ENCODE measurements around the gene RSRC1. TPM values are rescaled to one million over a fixed set of nuclear protein-coding genes. Genes with fewer than 3 reads are reported as not detected.
"Not testable (repeated sequence)": the region's sequence is repeated elsewhere in the genome, so short reads cannot be mapped to it uniquely, and the experiment has no call there.

RSRC1 gene
- 29.6 TPM for polyA plus RNA-seq (2013, experiment 1 of 2)
- polyA plus RNA-seq (2013, experiment 2 of 2), result 28.4 TPM

DNA sequence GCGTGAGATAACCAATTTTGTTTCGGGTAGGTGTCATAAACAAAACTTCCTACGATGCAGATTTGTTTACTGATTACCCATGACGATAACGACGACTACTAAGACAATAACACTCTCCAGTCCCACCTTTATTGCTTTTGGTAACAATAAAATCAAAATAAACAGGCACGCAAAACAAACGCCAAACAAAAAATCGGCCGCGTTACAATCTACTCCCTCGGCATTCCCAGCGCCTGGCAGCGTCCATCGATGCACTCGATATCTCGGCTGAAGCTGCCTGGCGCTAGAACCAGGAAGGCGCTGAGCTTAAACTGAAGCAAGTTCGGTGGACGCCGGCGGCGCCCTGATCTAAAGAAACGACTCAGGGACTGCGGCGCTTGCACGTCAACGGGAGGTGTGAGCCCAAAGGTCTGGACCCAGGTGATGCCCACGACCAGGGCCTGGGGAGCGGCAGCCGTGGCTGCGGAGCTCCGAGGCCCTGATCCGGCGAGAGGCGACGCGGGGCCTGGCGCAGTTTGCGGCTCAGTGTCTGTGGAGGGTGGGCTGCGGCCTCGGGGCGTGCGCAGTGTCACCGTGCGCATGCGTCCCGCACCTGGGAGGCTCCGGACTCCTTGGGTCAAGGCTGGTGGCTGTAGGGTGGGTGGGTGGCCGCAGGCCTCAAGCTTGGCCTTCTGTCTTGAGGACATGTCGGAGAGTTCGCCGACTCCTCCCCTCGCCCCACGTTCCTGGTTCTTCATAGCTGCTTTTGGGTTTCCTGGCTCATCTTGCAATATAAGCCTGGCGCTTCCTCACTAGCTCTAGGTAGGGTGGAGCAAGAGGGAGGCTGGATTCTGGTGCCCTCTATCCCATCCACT is at the start of gene RSRC1:
Gene RSRC1 (plus strand): TSS at position 286 of the 854 bp plus-strand sequence. CDS start 12,016 bp downstream, outside the sequence.
- Histone ChIP-seq H3K4ac (ENCODE audit: low read depth, low read length) (no peak within 1 kb of the TSS), H4K5ac (ENCODE audit: low read length) (no peak within 1 kb of the TSS), H3K79me1 (ENCODE audit: low read length) (peaks cover 1% of the 10 kb centered on the region), H2AK5ac (ENCODE audit: low read length) (no peak within 1 kb of the TSS), H2BK15ac (replicated peaks; ENCODE audit: low read depth) (no peak within 1 kb of the TSS), H2BK120ac (ENCODE audit: low read depth, low read length) (no peak within 1 kb of the TSS), H3K4me1 (ENCODE audit: control insufficient read depth, low read depth, low read length) (no peaks in the 10 kb centered on the region), H3K27ac (ENCODE audit: low read depth, low read length) (peak within 1 kb of the TSS; percentile 84), H3K27me3 (ENCODE audit: insufficient read depth, low read length, poor library complexity) (peaks cover 2% of the 10 kb centered on the region), H3K23ac (ENCODE audit: low read length) (no peak within 1 kb of the TSS), H3K79me2 (ENCODE audit: control insufficient read depth, insufficient read depth, low read length) (peaks cover 2% of the 10 kb centered on the region), H3K36me3 (ENCODE audit: control insufficient read depth, insufficient read depth, low read length) (no peaks in the 10 kb centered on the region), H2BK5ac (ENCODE audit: low read length) (peak within 1 kb of the TSS; percentile 95), H3K4me3 (ENCODE audit: low read length) (peak within 1 kb of the TSS; percentile 98), H3K18ac (ENCODE audit: low read length) (no peak within 1 kb of the TSS), H3K9ac (ENCODE audit: low read length) (peak within 1 kb of the TSS; percentile 96), H3K4me2 (ENCODE audit: low read length) (peak within 1 kb of the TSS; percentile 64), H3K56ac (ENCODE audit: low read length) (peak within 1 kb of the TSS; percentile 95), H4K8ac (ENCODE audit: low read depth, low read length) (no peak within 1 kb of the TSS)
- peak; percentile 96 for DNase-seq
- WGBS (ENCODE audit: extremely low coverage, insufficient coverage, low lambda C conversion rate), result no CpG with 5 or more reads among the region's 57 CpGs

- not testable (repeated sequence) for H3K18ac ChIP-seq (ENCODE audit: low read length); H3K36me3 ChIP-seq (ENCODE audit: control insufficient read depth, insufficient read depth, low read length); H2BK120ac ChIP-seq (ENCODE audit: low read depth, low read length); H3K23ac ChIP-seq (ENCODE audit: low read length); H2BK15ac ChIP-seq (replicated peaks; ENCODE audit: low read depth); DNase-seq; H3K79me2 ChIP-seq (ENCODE audit: control insufficient read depth, insufficient read depth, low read length); H4K8ac ChIP-seq (ENCODE audit: low read depth, low read length); H3K27ac ChIP-seq (ENCODE audit: low read depth, low read length); H2BK5ac ChIP-seq (ENCODE audit: low read length); H3K4me3 ChIP-seq (ENCODE audit: low read length); H3K56ac ChIP-seq (ENCODE audit: low read length); H3K9ac ChIP-seq (ENCODE audit: low read length); H3K79me1 ChIP-seq (ENCODE audit: low read length); H2AK5ac ChIP-seq (ENCODE audit: low read length); H4K5ac ChIP-seq (ENCODE audit: low read length); H3K4me2 ChIP-seq (ENCODE audit: low read length); H3K27me3 ChIP-seq (ENCODE audit: insufficient read depth, low read length, poor library complexity); H3K4ac ChIP-seq (ENCODE audit: low read depth, low read length); H3K4me1 ChIP-seq (ENCODE audit: control insufficient read depth, low read depth, low read length)
- no CpG with 5 or more reads among the region's 2 CpGs for WGBS (ENCODE audit: extremely low coverage, insufficient coverage, low lambda C conversion rate)
These were observed 44.3 kb upstream of the RSRC1 start for GRCh38 chr3:158065574-158065973.

- H2BK5ac ChIP-seq (ENCODE audit: low read length), result no peak overlapping the region
- H3K36me3 ChIP-seq (ENCODE audit: control insufficient read depth, insufficient read depth, low read length), result no peaks in the 10 kb centered on the region
- H3K79me2 ChIP-seq (ENCODE audit: control insufficient read depth, insufficient read depth, low read length), result no peaks in the 10 kb centered on the region
- H3K4me3 ChIP-seq (ENCODE audit: low read length), result no peak overlapping the region
- H3K27me3 ChIP-seq (ENCODE audit: insufficient read depth, low read length, poor library complexity), result no peaks in the 10 kb centered on the region
- no peak overlapping the region for H4K8ac ChIP-seq (ENCODE audit: low read depth, low read length)
- no peak overlapping the region for H4K5ac ChIP-seq (ENCODE audit: low read length)
- H3K4me1 ChIP-seq (ENCODE audit: control insufficient read depth, low read depth, low read length), result no peaks in the 10 kb centered on the region
- H2AK5ac ChIP-seq (ENCODE audit: low read length), result no peak overlapping the region
- H3K9ac ChIP-seq (ENCODE audit: low read length), result no peak overlapping the region
- H3K23ac ChIP-seq (ENCODE audit: low read length), result no peak overlapping the region
- H3K18ac ChIP-seq (ENCODE audit: low read length), result no peak overlapping the region
- H3K4me2 ChIP-seq (ENCODE audit: low read length), result no peak overlapping the region
- H2BK120ac ChIP-seq (ENCODE audit: low read depth, low read length), result no peak overlapping the region
- H2BK15ac ChIP-seq (replicated peaks; ENCODE audit: low read depth), result no peak overlapping the region
- DNase-seq, result no peak
- H3K4ac ChIP-seq (ENCODE audit: low read depth, low read length), result no peak overlapping the region
- no peaks in the 10 kb centered on the region for H3K79me1 ChIP-seq (ENCODE audit: low read length)
- no peak overlapping the region for H3K56ac ChIP-seq (ENCODE audit: low read length)
- H3K27ac ChIP-seq (ENCODE audit: low read depth, low read length), result no peak overlapping the region
These were observed 37.1 kb upstream of the RSRC1 start for GRCh38 chr3:158072790-158073189.

DNA sequence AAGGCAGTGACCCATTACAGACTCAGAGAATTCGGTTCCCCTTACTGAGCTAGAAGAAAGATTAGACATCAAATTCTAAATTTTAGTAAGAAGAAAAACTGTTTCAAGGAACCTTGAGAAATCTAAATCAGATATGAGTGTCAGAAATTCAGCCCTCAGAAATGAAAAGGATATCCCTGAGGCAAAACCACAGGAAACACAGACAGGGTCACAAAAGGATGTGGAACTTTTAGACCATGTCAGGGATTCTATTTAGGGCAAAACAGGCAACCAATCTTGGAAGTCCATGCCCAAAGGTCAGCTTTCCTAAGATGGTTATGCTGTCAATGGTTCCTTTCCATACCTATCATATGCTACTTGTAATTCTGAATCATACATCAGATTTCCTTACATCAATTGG is 35.3 kb upstream of the RSRC1 start:
- DNase-seq, result no peak
- H3K36me3 ChIP-seq (ENCODE audit: control insufficient read depth, insufficient read depth, low read length), result no peaks in the 10 kb centered on the region

DNA sequence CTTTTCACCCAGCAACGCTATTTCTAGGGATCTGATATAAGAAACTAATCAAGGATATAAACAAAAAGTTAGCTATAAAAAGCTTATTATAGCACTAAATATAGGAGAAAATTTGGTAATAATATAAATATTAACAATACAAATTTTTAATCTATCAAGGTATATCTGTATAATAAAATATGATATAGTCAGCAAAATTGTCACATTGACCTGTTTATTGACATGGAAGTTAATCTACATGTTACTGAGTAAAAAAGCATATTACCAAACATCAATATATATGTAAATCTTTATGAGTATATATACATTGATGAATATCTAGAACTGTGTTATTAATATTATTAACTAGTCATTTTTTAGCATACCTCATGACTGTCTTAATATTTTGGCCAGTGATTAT is 30.3 kb upstream of the RSRC1 start:
- Histone ChIP-seq H3K4me1 (ENCODE audit: control insufficient read depth, low read depth, low read length) (no peaks in the 10 kb centered on the region), H2BK5ac (ENCODE audit: low read length) (no peak overlapping the region), H3K27ac (ENCODE audit: low read depth, low read length) (no peak overlapping the region), H3K36me3 (ENCODE audit: control insufficient read depth, insufficient read depth, low read length) (no peaks in the 10 kb centered on the region), H3K4ac (ENCODE audit: low read depth, low read length) (no peak overlapping the region), H3K56ac (ENCODE audit: low read length) (no peak overlapping the region), H2AK5ac (ENCODE audit: low read length) (no peak overlapping the region), H4K5ac (ENCODE audit: low read length) (no peak overlapping the region), H3K79me2 (ENCODE audit: control insufficient read depth, insufficient read depth, low read length) (no peaks in the 10 kb centered on the region), H2BK120ac (ENCODE audit: low read depth, low read length) (no peak overlapping the region), H3K79me1 (ENCODE audit: low read length) (no peaks in the 10 kb centered on the region), H3K27me3 (ENCODE audit: insufficient read depth, low read length, poor library complexity) (no peaks in the 10 kb centered on the region), H3K4me2 (ENCODE audit: low read length) (no peak overlapping the region), H3K4me3 (ENCODE audit: low read length) (no peak overlapping the region), H2BK15ac (replicated peaks; ENCODE audit: low read depth) (no peak overlapping the region), H4K8ac (ENCODE audit: low read depth, low read length) (no peak overlapping the region), H3K23ac (ENCODE audit: low read length) (no peak overlapping the region), H3K9ac (ENCODE audit: low read length) (no peak overlapping the region), H3K18ac (ENCODE audit: low read length) (no peak overlapping the region)
- no peak for DNase-seq
- WGBS (ENCODE audit: extremely low coverage, insufficient coverage, low lambda C conversion rate), result no CpG with 5 or more reads among the region's 1 CpG

More for the DNA sequence above, 35.3 kb upstream of the RSRC1 start:
- Histone ChIP-seq H3K4me3 (ENCODE audit: low read length) (no peak overlapping the region), H3K79me1 (ENCODE audit: low read length) (no peaks in the 10 kb centered on the region), H3K4ac (ENCODE audit: low read depth, low read length) (no peak overlapping the region), H3K4me1 (ENCODE audit: control insufficient read depth, low read depth, low read length) (no peaks in the 10 kb centered on the region), H2AK5ac (ENCODE audit: low read length) (no peak overlapping the region), H3K18ac (ENCODE audit: low read length) (no peak overlapping the region), H2BK120ac (ENCODE audit: low read depth, low read length) (no peak overlapping the region), H3K9ac (ENCODE audit: low read length) (no peak overlapping the region), H2BK15ac (replicated peaks; ENCODE audit: low read depth) (no peak overlapping the region), H3K79me2 (ENCODE audit: control insufficient read depth, insufficient read depth, low read length) (no peaks in the 10 kb centered on the region), H4K8ac (ENCODE audit: low read depth, low read length) (no peak overlapping the region), H3K23ac (ENCODE audit: low read length) (no peak overlapping the region), H4K5ac (ENCODE audit: low read length) (no peak overlapping the region), H3K27ac (ENCODE audit: low read depth, low read length) (no peak overlapping the region), H2BK5ac (ENCODE audit: low read length) (no peak overlapping the region), H3K56ac (ENCODE audit: low read length) (no peak overlapping the region), H3K27me3 (ENCODE audit: insufficient read depth, low read length, poor library complexity) (no peaks in the 10 kb centered on the region), H3K4me2 (ENCODE audit: low read length) (no peak overlapping the region)
- no CpG with 5 or more reads among the region's 1 CpG for WGBS (ENCODE audit: extremely low coverage, insufficient coverage, low lambda C conversion rate)

GRCh38 chr3:158084651-158085050 is 25.2 kb upstream of the RSRC1 start:
- no peak overlapping the region for H3K4ac ChIP-seq (ENCODE audit: low read depth, low read length)
- H3K23ac ChIP-seq (ENCODE audit: low read length), result no peak overlapping the region
- no peak overlapping the region for H2AK5ac ChIP-seq (ENCODE audit: low read length)
- no peak overlapping the region for H3K4me3 ChIP-seq (ENCODE audit: low read length)
- no peak overlapping the region for H3K27ac ChIP-seq (ENCODE audit: low read depth, low read length)
- H3K9ac ChIP-seq (ENCODE audit: low read length), result no peak overlapping the region
- H4K8ac ChIP-seq (ENCODE audit: low read depth, low read length), result no peak overlapping the region
- DNase-seq, result no peak
- no peak overlapping the region for H2BK5ac ChIP-seq (ENCODE audit: low read length)
- H3K36me3 ChIP-seq (ENCODE audit: control insufficient read depth, insufficient read depth, low read length), result no peaks in the 10 kb centered on the region
- no peak overlapping the region for H2BK120ac ChIP-seq (ENCODE audit: low read depth, low read length)
- H4K5ac ChIP-seq (ENCODE audit: low read length), result no peak overlapping the region
- no peaks in the 10 kb centered on the region for H3K79me2 ChIP-seq (ENCODE audit: control insufficient read depth, insufficient read depth, low read length)
- no peak overlapping the region for H3K4me2 ChIP-seq (ENCODE audit: low read length)
- no peaks in the 10 kb centered on the region for H3K4me1 ChIP-seq (ENCODE audit: control insufficient read depth, low read depth, low read length)
- H3K56ac ChIP-seq (ENCODE audit: low read length), result no peak overlapping the region
- H2BK15ac ChIP-seq (replicated peaks; ENCODE audit: low read depth), result no peak overlapping the region
- no peaks in the 10 kb centered on the region for H3K79me1 ChIP-seq (ENCODE audit: low read length)
- no peaks in the 10 kb centered on the region for H3K27me3 ChIP-seq (ENCODE audit: insufficient read depth, low read length, poor library complexity)
- H3K18ac ChIP-seq (ENCODE audit: low read length), result no peak overlapping the region

All from mesendoderm (in vitro differentiated cells).